ENCODE results near the gene WDR49. TPM values are rescaled to one million over a fixed set of nuclear protein-coding genes. Genes with fewer than 3 reads are reported as not detected.

The WDR49 gene
- total RNA-seq, 1 donor from 2014 or later = 2.2 TPM

DNA sequence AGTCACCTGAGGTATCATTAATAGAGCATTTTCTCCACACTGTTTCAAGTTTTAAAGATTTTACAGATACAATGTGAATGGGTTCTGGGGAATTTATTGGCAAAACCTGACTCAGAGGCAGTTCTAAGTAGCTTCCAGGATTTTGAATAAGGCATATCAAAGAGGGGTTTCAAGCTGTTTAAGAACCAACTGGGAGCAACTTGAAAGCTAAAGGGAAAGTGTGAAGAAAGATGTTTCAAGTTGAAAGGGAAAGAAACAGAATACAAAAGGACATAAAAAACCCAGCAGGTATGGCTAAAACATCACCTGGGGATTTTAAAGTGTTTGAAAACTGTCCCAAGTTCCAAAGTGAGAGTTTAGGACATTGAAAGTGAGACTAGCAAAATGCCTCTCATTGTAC is 162.1 kb downstream of the WDR49 start:
- no peaks in the 10 kb centered on the region for H3K27me3 ChIP-seq
- peaks cover 3% of the 10 kb centered on the region for H3K9me3 ChIP-seq
- H3K36me3 ChIP-seq = no peaks in the 10 kb centered on the region
- no peak overlapping the region for H3K27ac ChIP-seq
- TF ChIP-seq, protein P1, sequence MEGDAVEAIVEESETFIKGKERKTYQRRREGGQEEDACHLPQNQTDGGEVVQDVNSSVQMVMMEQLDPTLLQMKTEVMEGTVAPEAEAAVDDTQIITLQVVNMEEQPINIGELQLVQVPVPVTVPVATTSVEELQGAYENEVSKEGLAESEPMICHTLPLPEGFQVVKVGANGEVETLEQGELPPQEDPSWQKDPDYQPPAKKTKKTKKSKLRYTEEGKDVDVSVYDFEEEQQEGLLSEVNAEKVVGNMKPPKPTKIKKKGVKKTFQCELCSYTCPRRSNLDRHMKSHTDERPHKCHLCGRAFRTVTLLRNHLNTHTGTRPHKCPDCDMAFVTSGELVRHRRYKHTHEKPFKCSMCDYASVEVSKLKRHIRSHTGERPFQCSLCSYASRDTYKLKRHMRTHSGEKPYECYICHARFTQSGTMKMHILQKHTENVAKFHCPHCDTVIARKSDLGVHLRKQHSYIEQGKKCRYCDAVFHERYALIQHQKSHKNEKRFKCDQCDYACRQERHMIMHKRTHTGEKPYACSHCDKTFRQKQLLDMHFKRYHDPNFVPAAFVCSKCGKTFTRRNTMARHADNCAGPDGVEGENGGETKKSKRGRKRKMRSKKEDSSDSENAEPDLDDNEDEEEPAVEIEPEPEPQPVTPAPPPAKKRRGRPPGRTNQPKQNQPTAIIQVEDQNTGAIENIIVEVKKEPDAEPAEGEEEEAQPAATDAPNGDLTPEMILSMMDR (IDR thresholded peaks at IDR 0.05) = no peak
- TF ChIP-seq POLR2AphosphoS5 (IDR thresholded peaks at IDR 0.05; ENCODE audit: insufficient read depth in 1 of 2, low read depth in 1 of 2) (no peak), POLR2A (IDR thresholded peaks at IDR 0.05) (no peak)
- DNase-seq (ENCODE audit: extremely low spot score in 2 of 2) = no peak
- no peaks in the 10 kb centered on the region for H3K4me1 ChIP-seq
- intact Hi-C loops (cut with DNase I) = no loop called here
- H3K4me3 ChIP-seq = no peak overlapping the region

DNA sequence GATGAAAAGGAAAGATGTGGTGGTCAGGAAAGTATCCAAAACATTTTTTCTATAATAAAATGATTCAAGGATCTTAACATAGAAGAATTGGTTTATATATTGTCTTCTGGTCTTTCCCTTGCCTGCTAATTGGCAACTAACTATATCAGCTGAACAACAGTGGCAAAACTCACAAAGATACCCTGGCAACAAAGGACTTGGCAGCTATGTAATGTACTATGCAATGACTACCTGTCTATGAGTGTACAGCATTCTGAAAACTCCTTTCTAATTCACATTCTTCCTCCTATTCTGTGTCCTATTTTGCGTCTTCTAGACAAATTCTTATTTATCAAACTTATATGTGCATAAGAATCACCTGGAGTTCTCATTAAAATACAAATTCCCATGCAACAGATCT is 164.2 kb downstream of the WDR49 start:
- Histone ChIP-seq H3K9me3 (peaks cover 3% of the 10 kb centered on the region), H3K36me3 (no peaks in the 10 kb centered on the region), H3K4me3 (no peak overlapping the region), H3K27ac (no peak overlapping the region), H3K27me3 (no peaks in the 10 kb centered on the region), H3K4me1 (no peaks in the 10 kb centered on the region)
- DNase-seq (ENCODE audit: extremely low spot score in 2 of 2) = no peak
- no peak for TF ChIP-seq POLR2A (IDR thresholded peaks at IDR 0.05)
- TF ChIP-seq POLR2AphosphoS5 (IDR thresholded peaks at IDR 0.05; ENCODE audit: insufficient read depth in 1 of 2, low read depth in 1 of 2) = no peak
- TF ChIP-seq, protein P1 (IDR thresholded peaks at IDR 0.05) = no peak
- intact Hi-C loops (cut with DNase I) = no loop called here

DNA sequence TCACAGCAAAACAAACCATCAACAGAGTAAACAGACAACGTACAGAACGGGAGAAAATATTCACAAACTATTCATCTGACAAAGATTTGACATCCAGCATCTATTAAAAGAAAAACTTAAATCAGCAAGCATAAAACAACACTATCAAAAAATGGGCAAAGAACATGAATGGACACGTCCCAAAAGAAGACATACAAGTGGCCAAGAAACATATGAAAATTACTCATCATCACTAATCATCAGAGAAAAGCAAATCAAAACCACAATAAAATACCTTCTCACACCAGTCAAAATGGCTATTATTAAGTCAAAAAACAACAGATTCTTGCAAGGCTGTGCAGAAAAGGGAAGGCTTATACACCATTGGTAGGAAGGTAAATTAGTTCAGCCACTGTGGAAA is 166.2 kb downstream of the WDR49 start:
- no peak overlapping the region for H3K4me3 ChIP-seq
- no peaks in the 10 kb centered on the region for H3K4me1 ChIP-seq
- H3K36me3 ChIP-seq = no peaks in the 10 kb centered on the region
- intact Hi-C loops (cut with DNase I) = no loop called here
- TF ChIP-seq POLR2A (IDR thresholded peaks at IDR 0.05) = no peak
- TF ChIP-seq, protein P1 (IDR thresholded peaks at IDR 0.05) = no peak
- no peak for TF ChIP-seq POLR2AphosphoS5 (IDR thresholded peaks at IDR 0.05; ENCODE audit: insufficient read depth in 1 of 2, low read depth in 1 of 2)
- no peak overlapping the region for H3K27ac ChIP-seq
- DNase-seq (ENCODE audit: extremely low spot score in 2 of 2) = no peak
- H3K27me3 ChIP-seq = no peaks in the 10 kb centered on the region
- H3K9me3 ChIP-seq = peaks cover 3% of the 10 kb centered on the region

DNA sequence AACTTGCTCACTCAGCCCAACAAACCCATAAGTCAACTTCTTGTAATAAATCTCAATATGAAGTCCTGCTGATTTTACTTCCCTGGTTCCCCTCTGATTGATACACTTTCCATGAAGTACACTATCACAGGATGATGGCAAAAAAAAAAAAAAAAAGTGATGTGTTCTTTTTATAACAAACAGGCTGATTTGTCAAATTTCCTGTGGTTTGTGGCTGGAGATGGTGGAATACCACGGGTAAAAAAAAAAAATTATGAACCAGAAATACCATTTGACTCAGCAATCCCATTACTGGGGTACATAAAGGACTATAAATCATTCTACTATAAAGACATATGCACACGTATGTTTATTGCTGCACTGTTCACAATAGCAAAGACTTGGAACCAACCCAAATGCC is 169.2 kb downstream of the WDR49 start:
- Histone ChIP-seq H3K9me3 (peaks cover 3% of the 10 kb centered on the region), H3K27me3 (no peaks in the 10 kb centered on the region), H3K4me3 (no peak overlapping the region), H3K27ac (no peak overlapping the region), H3K4me1 (no peaks in the 10 kb centered on the region), H3K36me3 (no peaks in the 10 kb centered on the region)
- no peak for DNase-seq (ENCODE audit: extremely low spot score in 2 of 2)
- intact Hi-C loops (cut with DNase I) = no loop called here
- TF ChIP-seq POLR2AphosphoS5 (IDR thresholded peaks at IDR 0.05; ENCODE audit: insufficient read depth in 1 of 2, low read depth in 1 of 2) (no peak), POLR2A (IDR thresholded peaks at IDR 0.05) (no peak)
- TF ChIP-seq, protein P1 (IDR thresholded peaks at IDR 0.05) = no peak

DNA sequence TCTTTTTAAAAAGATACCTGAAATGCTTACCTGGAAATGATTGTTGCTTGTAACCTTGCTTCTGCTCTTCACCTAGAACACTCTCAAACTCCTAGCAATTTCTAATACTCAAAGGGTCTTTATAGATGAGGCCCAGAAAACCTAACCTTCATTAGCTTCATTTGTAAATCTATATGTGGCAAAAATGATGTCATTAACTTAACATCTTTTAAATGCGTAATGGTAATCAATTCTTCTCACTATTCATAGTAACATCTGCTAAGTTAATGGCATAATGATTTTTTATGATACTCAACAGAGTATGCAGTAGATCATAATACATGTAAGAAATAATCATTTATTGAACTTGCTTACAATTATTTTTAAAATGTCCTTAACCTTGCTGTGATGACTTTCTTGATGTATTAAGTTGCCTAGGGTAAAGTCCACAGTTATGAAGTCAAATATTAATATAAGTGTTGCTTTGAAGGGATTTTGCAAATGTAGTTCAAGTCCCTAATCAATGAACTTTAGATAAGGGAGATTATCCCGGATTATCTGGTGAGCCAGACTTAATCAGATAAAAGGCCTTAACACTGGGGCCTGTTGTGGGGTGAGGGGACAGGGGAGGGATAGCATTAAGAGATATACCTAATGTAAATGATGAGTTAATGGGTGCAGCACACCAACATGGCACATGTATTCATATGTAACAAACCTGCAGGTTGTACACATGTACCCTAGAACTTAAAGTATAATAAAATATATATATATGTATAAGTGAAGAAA is 169.8 kb downstream of the WDR49 start:
- TF ChIP-seq POLR2A (IDR thresholded peaks at IDR 0.05) (no peak), POLR2AphosphoS5 (IDR thresholded peaks at IDR 0.05; ENCODE audit: insufficient read depth in 1 of 2, low read depth in 1 of 2) (no peak)
- TF ChIP-seq, protein P1 (IDR thresholded peaks at IDR 0.05) = no peak
- Histone ChIP-seq H3K9me3 (peaks cover 3% of the 10 kb centered on the region), H3K4me3 (no peak overlapping the region), H3K4me1 (no peaks in the 10 kb centered on the region), H3K36me3 (no peaks in the 10 kb centered on the region), H3K27me3 (no peaks in the 10 kb centered on the region), H3K27ac (no peak overlapping the region)
- intact Hi-C loops (cut with DNase I) = no loop called here
- no peak for DNase-seq (ENCODE audit: extremely low spot score in 2 of 2)

Measured in vagina (tissue), 2 donors.